Right lobe of liver (tissue), 4 donors: ENCODE data around the gene TMC4.

Source experiments
- POLR2A ChIP-seq: fragments of 450-650 bp; IDR thresholded peaks from one replicate; pipeline ENCODE4 v1.6.1; 2017; ENCODE audit warnings: antibody characterized with exemption, mild to moderate bottlenecking
- TF ChIP-seq, protein P1 (sequence below), 4 donors: fragments of 200-600 bp in 3 of 4; fragments of 450-650 bp in 1 of 4; IDR thresholded peaks; one replicate each; pipeline versions ENCODE4 v1.5.1 to v1.8.0; 2016 to 2022; ENCODE audit warnings: antibody characterized with exemption in 4 of 4, mild to moderate bottlenecking in 2 of 4
- donor health status: DM: no; HTN: no; CAD: no.
- donor health status: DM: no; HTN: no; CAD: no.
- donor health status: DM: no; HTN: yes; CAD: no.

DNA sequence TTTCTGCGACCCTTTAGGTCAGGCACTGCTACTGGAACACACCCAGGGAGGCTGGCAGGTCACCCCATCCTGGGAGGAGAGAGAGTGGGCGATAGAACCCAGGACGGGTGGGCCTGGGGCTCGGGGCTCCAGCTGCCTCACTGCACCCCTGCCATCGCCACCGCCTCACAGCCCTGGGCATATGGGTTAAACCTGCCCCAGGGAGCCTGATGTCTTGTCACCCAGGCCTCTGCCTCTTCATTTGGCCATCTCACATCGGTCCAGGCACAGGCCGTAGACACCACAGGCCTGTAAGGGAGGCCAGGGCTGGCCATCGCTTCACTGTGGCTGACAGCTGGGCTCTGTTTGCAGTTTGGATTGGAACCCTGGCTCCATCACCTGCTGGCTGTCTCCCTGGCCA, 47.2 kb downstream of the TMC4 start:
- TF ChIP-seq, protein P1, sequence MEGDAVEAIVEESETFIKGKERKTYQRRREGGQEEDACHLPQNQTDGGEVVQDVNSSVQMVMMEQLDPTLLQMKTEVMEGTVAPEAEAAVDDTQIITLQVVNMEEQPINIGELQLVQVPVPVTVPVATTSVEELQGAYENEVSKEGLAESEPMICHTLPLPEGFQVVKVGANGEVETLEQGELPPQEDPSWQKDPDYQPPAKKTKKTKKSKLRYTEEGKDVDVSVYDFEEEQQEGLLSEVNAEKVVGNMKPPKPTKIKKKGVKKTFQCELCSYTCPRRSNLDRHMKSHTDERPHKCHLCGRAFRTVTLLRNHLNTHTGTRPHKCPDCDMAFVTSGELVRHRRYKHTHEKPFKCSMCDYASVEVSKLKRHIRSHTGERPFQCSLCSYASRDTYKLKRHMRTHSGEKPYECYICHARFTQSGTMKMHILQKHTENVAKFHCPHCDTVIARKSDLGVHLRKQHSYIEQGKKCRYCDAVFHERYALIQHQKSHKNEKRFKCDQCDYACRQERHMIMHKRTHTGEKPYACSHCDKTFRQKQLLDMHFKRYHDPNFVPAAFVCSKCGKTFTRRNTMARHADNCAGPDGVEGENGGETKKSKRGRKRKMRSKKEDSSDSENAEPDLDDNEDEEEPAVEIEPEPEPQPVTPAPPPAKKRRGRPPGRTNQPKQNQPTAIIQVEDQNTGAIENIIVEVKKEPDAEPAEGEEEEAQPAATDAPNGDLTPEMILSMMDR (IDR thresholded peaks at IDR 0.05): no peak
- no peak for TF ChIP-seq POLR2A
